Suppressor macrophage (primary cell): ENCODE results near the gene BRD1.

ENCODE experiments used
- DNase-seq, 4 experiments: peaks; one replicate each; pipeline ENCODE4 v3.0.0-alpha.2; 2020 to 2022

The BRD1 gene

DNA sequence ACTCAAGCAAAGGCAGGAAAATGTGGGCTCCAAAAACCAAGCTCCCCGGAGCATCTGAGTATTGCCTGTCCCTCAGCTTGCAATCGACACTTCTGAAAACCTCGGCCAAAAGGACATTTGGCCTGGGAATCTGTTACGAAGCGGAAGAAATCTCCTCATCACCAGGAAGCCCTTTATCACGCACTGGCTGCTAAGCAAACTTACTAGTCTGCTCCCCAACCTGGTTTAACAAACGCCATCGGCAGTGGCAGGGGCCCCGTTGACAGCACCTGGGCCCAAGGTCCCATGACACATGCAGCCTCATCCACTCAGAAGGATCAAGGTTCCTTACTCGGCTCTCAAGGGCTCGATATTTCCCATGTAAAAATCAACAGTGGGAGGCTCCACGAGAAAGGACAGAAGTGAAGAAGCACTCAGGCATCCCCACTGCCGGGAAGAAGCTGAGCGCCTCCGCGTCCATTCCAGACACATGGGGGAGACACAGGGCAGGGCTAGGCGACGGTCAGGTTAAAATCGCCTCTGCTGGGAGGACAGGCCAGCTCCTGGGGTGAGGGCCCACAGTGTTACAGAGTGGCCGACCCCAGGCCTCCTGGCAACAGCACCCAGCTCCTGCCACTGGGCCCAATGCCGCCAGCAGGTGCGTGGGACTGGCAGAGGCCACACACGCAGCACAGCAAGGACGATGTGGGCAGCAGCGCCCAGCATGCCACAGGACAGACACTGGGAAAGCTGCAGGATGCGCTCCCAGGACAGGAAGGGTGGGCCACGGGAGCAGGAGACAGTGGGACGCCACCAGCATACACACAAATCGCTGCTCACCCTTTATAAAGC, 27.1 kb downstream of the BRD1 start:
- no peak for DNase-seq

DNA sequence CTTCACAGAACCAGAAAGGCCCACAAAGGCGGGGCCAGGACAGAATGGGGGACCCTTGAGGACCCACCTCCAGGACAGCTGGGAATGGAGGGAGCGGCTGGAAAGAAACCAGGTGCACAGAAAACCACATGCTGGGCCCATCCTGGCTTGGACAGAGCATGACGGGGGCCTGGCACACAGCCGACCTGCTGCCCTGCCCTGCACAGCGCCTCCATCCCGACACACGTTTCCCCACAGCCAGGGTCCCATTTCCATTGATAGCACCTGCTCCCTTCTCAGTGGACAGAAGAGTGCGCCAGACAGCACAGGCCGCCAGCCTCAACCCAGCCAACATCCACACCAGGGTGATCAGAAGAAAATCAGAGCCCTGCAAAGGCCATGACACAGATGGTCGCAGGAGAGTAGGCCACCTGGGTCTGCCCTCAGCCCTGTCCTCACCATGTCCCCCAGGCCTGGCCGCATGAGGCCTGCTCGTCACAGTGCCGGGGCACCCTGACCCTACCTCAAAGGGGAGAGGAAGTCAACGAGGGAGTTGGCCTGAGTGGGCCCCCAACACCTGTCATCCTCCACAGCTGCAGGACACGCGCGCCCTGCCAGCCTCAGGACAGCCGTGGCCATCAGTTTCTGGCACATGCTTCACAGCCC, 28.1 kb downstream of the BRD1 start:
- DNase-seq: no peak

DNA sequence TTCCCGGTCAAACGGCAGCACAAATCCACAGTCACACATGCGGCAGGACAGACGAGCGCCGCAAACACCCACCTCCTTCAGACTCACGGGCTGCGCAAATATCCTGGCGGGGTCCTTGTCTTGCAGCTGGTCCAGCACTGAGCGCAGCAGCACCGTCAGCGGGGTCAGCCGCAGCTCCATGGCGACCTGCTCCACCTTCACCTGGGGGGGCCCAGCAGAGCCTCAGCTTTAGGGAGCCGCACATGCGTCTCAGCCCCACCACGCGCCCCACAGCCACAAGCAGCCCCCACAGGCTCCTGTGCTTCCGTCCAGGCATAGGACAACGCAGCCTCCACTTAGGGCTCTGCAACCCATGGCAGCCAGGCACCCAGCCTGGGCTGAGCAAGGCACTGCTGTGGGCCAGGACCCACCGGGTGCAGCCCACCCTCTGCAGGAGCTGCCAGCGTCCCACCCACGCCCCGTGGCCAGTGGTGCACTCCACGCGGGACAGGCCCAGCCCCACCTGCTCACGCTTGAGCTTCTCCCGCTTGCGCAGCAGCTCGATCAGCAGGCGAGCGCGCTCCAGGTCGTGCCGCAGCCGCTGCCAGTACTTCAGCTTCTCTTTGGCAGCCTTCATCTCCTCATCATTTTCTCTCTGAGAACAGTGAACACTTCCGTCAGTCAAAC, 29.1 kb downstream of the BRD1 start:
- no peak for DNase-seq

DNA sequence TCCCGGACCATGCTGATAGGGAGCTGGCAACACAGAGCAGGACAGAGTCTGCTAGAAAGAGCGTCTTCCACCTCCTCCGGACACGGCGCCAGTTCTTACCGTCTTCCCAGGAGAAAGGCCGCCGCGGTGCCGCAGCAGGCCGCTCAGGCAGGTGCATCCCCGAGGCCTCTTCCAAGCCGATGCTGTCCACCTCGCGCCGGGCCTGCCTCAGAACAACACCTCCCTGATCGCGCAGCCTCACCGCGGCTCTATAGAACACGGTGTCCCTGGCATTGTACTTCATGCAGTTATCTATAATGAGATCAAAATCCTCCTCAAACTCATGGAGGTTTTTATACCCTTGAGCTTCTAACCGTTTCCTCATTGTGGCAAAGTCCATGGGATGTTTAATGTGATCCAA, 30.0 kb downstream of the BRD1 start:
- DNase-seq: no peak

DNA sequence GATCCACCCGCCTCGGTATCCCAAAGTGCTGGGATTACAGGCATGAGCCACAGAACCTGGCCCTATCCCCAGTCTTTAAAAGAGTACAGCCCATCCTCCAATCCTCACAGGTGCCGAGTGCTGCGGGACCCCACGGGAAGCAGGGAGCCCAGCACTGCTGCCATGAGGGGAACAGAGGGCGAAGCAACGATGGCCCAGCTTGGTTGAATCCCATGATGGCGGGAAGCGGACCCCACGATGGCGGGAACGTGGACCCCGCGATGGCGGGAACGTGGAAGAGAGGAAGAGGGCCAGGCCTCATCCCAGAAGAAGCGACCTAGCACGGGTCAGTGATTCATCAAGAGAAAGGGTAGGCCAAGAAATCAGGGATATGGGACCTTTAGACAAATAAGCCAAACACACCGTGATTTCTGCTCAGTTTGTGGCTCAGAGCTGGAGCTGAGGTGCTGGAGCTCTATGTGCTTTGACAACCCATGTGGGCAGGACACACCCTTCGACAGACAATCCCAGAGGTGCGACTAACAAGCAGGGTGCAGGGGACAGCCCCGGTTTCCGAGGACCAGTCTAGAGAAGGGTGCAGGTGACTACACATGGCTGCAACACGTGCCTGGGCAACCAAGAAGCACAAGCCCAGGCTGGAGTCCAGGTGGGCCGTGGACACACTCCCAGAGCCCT, 30.9 kb downstream of the BRD1 start:
- no peak for DNase-seq

DNA sequence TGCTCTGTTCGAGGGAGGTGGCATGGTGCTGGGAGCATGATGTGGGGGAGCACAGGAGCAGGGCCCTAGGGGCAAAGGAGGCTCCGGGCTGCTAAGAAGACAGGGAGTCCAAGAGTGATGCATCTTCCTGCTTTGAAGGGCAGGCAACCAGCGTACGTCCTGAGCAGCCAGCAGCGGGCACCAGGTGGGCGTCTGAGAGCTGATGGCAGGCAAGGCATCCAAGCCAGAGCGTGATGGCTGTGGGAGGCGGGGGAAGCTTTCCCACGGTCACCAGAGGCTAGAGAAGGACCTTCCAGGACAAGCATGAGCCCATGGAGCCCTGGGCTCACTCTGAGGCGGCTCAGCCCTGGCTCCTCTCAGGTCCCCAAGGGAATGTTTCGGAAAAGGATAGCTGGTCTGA, 32.2 kb downstream of the BRD1 start:
- DNase-seq: no peak

DNA sequence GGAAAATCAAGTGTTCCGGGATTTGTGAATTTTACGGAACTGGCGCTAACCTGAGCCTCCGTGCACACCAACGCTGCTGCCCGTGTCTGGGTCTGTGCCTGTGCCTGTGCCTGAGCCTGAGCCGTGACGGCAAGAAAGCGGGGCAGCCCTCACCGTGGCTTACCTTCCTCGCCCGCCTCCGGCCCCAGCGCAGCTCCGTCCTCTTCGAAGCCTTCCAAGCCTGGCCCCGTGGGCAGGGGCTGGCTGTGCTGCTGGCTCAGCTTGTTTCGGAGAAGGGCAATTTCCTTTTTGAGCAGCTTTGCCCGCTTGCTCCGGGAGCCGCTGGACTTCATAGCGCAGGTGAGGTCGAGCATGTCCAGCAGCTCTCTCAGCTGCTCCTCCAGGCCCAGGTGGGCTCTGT, 33.8 kb downstream of the BRD1 start:
- no peak for DNase-seq

DNA sequence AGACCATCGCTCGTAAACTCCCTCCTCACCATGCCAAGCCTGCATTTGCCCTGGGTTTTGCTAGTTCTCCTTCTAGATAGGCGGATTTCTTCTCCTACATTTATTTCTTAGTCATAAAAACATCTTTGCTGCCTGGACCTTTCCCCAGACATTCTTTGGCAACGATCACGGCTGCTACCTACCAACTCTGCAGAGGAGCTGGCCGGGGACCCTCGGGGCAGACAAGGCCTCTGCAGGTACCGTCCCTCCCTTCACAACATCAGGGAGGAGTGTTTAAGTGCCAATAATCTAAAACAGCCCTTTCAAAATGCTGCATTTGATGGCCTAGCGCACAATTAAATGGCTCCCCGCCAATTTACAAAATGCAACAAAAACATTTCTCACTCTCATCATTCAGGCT, 34.4 kb downstream of the BRD1 start:
- DNase-seq: no peak

DNA sequence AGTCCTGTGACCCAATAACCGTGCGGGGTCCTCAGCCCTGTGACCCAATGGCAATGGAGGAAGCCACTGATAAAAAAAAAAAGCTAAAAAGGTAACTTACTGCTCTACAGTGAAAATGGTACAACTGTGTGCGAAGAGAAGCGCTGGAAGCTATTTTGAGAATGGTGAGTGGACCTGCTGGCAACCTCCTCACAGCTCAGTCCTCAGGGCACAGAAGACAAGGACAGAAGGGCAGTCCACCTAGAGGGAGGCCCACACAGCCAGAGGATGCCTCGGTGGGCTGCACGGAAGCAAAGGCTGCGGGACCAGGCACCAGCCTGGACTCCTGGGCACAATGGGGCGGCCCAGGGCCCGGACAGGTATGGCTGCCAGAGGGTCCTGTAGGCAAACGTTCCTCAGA, 35.6 kb downstream of the BRD1 start:
- DNase-seq: no peak

DNA sequence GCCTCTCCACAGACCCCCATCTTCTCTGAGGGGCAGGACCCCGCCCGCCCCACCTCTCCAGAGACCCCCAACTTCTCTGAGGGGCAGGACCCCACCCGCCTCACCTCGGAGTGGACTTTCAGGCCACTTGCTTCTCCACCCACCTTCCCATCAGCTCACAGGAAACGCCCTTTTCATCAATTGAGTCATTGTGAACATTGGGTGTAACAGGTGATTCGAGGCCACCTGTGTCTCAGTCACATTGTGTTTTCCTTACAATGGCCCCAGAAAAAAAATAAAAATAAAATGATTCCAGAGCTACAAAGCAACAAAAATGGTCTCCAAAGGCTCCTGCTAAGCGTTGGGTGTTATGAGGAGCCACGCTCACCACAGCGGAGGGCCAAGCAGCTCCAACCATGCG, 36.0 kb downstream of the BRD1 start:
- no peak for DNase-seq

DNA sequence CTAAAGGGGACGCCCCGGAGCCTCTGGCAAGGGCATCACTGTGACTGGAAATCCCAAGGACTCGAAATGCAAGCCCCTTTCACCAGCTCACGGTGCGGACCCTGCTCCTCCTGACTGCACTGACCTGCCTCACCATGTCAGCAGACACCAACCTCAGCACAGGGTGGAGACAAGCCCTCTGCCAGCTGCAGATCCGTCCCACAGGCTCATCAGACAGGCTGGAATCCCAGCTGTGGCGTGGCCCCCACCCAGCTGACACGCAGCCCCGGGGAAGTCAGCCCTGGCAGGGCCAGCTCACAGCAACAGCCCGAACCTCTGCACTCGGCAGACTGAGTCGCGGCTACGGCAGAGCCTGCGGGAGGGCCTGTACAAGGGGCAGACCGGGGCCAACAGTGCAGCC, 36.8 kb downstream of the BRD1 start:
- no peak for DNase-seq

DNA sequence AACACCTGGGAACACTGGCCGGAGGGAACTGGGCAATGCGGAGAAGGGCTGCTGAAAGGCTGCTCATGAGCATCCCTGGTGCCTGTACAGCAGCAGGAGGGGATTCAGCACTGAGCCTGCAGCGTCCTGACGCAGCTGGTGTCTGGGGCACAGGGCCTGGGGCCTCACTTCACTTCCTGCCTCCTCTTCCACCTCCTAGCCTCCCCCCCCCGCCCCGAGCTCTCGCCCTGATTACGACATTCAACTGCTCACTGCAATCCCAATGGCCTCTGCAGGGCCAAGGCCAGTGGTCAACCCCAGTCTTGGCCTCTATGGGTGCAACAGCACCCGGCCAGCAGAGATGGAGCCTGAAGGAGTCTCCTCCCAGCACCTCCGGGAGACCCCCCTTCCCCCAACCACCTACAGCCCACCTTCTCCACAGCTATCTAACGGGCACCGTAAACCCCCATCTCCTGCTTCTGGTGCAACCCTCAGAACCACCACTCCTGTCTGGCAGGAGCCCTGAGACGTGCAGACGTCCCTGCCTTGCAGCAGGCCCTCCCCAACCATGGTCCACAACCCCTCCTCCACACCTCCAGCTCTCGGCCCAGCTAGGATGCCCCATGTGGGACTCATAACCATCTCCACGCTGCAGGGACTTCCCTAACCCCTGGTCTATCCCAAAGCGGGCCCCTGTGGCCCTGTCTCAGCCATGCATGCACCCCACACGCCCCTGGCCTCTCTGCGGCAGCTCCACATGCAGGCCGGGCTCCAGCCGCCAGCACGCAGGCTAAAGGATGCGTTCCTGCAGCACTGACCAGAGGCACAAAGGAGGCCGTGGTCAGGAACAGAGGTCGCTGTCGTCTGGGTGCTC, 38.2 kb downstream of the BRD1 start:
- peak; percentile 55 to 73 (median 65) for DNase-seq

DNA sequence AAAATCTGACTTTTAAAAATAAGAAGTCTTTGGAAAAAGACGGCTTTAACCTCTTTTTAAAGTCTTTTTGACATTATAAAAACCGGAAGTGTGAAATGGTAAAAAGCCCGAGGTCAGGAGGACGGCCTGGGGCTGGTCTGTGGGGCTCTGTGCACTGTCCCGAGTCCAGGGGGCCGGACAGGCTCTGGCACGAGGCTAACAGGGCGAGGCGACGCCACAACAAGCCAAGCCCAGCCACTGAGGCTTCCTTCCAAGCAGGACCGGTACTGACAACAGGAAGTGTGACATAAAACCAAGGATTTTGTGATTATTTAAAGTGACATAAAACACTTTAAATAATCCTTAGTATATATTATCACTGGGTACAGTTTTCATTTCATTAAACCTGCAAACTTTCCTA, 39.2 kb downstream of the BRD1 start:
- DNase-seq: peak; percentile 88 to 92 (median 88)

DNA sequence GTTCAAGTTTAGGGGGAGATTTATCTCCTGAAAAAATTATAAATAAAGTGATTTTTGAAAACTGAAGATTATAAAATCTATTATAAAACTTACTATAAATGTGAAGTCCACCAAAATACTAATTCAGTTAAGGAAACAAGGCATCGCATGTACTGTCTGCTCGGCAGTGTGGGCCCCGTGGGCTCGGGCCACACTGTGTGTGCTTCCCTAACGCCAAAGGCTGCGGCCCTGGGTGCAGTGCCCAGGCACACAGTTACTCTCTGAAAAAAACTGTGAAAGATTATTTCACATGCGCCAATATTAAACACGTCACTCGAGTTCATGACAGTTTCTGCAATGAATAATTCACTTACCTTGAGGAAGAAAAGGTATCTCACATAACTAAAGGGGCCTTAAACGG, 39.8 kb downstream of the BRD1 start:
- DNase-seq: no peak

DNA sequence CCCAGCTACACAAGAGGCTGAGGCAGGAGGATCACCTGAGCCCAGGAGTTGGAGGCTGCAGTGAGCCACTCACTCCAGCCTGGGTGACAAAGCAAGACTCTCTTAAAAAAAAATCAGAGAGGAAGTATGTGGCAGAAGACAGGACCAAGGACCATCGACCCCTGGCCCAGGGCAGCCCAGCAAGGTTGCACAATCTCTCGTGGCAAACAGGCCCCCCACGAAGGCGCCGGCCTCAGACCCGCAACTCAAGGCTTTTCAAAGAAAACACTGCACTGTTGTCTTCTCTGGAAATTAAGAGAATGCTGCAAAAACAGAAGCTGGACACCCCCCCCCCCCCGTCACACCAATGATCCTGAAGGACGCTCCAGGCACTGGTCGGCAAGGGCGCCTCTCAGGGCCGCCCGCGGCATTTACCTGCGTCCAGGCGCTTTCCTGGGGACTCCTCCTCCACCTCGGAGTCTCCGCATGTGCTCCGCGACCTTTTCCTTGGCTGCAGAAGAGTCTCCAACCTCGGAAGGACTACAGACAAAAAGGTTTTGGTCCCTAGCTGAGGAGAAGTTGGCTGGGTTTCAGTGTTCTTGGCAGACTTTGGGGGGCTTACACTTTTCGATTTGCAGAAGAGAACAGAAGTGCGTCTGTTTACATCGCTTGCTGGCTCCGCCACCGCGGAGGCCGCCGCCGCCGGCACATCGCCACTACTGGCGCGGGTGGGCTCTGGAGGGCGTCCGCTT, 40.5 kb downstream of the BRD1 start:
- no peak for DNase-seq

DNA sequence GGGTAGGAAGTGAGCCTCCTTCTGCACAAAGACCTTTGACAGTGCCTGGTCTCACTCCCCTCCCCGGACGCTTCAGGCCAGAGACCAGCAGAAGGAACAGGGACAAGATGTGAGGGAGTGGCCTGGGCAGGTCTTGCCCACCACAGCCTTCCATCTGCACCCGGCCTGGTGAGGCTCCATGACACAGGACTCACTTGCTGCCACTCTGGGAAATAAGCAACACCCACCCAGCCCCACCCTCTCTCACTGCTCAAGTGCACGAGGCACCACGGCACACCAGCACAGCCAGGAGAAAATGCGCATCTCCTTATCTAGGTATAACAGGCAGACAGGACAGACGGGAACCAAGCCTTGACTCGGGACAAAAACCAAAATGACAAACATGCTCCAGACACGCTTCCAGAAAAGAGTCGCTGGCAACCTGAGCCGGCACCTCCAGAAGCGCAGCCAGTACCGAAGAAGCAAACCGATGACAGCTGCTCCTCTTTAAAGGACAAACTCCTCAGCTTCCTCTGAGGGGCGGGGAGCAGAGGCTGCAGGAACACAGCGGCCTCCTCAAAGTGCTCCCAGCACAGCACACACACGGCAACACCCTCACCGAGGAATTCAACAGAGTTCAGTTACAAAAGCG, 41.7 kb downstream of the BRD1 start:
- no peak for DNase-seq

DNA sequence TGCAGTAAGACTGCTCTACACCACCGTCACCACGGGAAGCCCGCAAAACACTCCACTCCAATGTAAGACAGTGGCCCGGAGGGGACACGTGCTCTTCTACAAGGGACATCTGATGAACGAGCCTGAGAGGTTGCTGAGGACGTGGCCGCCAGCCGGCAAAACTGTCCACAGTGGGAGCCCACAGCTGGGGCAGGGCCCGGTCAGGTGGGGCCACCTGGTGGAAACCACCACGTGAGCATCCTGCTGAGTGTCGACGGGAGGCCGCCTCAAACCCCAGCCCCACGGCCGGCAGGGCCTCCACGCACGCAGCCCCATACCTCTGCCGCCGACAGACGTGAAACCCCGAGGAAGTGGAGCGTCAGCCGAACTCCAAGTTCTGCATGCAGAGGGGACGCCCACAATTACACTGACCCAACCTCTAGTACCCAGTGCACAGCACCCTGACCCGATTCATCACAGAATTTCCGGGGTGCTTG, 42.6 kb downstream of the BRD1 start:
- DNase-seq: no peak

DNA sequence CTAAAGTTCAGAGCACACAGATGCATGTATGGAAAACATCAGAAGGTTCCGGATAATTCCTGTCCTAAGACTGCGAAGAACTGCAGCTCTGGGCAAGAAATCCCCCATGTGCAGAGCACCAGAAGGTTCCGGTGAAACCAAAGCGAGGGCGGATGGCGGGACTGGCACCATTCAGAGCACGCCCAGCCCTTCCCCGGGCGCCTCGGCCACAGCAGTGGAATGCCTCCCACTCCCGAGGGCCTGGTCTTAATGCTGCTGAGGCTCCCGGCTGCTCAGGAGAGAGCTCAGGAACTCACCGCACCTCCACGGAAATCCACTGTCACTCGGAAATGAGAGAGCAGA, 43.1 kb downstream of the BRD1 start:
- no peak for DNase-seq

DNA sequence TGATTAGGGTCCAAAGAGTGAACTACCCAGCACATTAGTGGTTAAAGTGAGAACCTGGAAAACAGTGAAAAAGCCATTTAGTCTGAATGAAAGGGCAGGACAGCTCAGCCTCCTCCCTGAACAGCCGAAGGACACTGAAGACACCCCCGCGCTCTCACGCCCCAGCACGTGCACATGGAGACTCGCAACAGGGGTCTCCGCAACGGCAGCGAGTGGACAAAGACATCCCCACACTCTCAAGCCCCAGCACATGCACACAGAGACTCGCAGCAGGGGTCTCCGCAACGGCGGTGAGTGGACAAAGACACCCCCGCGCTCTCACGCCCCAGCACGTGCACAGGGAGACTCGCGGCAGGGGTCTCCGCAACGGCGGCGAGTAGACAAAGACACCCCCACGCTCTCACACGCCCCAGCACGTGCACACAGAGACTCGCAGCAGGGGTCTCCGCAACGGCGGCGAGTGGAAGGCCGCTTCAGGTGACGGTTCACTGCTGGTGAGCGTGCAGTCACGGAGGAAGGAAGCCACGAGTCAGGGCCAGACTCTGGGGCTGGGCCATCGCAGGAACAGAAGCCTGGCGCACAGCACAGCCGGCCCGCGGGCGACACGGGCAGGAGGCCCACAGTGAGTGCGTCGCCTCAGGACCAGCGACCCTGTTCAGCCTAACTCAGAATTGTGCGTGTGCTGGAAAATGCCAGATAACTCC, 43.6 kb downstream of the BRD1 start:
- DNase-seq: no peak

DNA sequence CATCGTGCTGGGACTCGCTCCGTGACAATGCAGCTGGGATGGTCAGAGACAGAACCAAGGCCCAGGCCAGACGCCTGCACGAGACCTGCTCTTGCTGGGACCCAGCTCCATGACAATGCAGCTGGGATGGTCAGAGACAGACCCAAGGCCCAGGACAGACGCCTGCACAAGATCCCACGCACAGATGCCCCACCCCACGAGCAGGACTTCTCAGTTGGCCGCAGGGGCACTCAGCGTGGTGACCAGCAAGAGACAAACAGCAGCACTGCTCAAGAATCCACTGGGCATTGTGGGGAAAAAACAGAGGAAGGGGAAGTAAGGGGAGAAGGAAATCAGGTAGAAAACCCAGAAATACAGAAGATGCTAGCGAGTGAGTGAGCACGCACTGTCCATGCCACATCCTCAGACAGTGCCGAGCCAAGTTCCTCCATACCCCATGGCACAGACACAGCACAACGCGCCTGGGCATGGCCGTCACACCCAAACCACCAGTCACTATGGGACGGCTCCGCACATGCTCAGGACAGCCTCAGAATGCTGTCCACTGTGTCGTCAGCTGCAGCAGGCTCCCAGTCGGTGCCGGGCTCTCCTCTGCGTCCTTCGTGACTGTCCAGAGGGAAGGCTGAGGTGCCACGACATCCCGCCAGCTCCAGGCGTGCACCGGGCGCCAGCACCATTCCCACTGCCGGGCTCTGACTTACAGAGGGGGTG, 44.5 kb downstream of the BRD1 start:
- no peak for DNase-seq
